Measurements from ENCODE around the gene UNC13A.
"Not testable (repeated sequence)": the region's sequence is repeated elsewhere in the genome, so short reads cannot be mapped to it uniquely, and the experiment has no call there.

Gene UNC13A

GRCh38 chr19:17555929-17556813 lies 132.0 kb downstream of the UNC13A start:
- H3K4me3 ChIP-seq (ENCODE audit: low read depth in 1 of 2, low read length in 2 of 2), result peak overlapping the region; percentile 72 to 91
- peaks cover 15% of the 10 kb centered on the region for H3K36me3 ChIP-seq (ENCODE audit: insufficient read depth, low read length)
- H3K27ac ChIP-seq (ENCODE audit: low read depth, low read length), result peak overlapping the region; percentile 86
- no peak overlapping the region for H3K9ac ChIP-seq (ENCODE audit: low read length)
- no peaks in the 10 kb centered on the region for H3K9me3 ChIP-seq (ENCODE audit: low read length)
- peaks cover 4% of the 10 kb centered on the region for H3K4me1 ChIP-seq (ENCODE audit: insufficient read depth, low read length)
- no peaks in the 10 kb centered on the region for H3K27me3 ChIP-seq (ENCODE audit: control insufficient read depth in 1 of 2, insufficient read depth in 2 of 2, low read length in 2 of 2)

- H3K4me1 ChIP-seq (ENCODE audit: insufficient read depth, low read length), result peaks cover 4% of the 10 kb centered on the region
- no peak within 1 kb of the TSS for H3K9ac ChIP-seq (ENCODE audit: low read length)
- no peaks in the 10 kb centered on the region for H3K27me3 ChIP-seq (ENCODE audit: control insufficient read depth in 1 of 2, insufficient read depth in 2 of 2, low read length in 2 of 2)
- peaks cover 15% of the 10 kb centered on the region for H3K36me3 ChIP-seq (ENCODE audit: insufficient read depth, low read length)
- no peaks in the 10 kb centered on the region for H3K9me3 ChIP-seq (ENCODE audit: low read length)
- H3K4me3 ChIP-seq (ENCODE audit: low read depth in 1 of 2, low read length in 2 of 2), result peak within 1 kb of the TSS; percentile 72 to 91
- H3K27ac ChIP-seq (ENCODE audit: low read depth, low read length), result peak within 1 kb of the TSS; percentile 86
Observed at GRCh38 chr19:17555480-17555928, 132.7 kb downstream of the UNC13A start, which contains the start of gene COLGALT1. Gene COLGALT1 (plus strand): TSS chr19:17555649. CDS start chr19:17555714, 65 bp downstream.

- peaks cover 10% of the 10 kb centered on the region for H3K36me3 ChIP-seq (ENCODE audit: insufficient read depth, low read length)
- peaks cover 4% of the 10 kb centered on the region for H3K4me1 ChIP-seq (ENCODE audit: insufficient read depth, low read length)
- no peak overlapping the region for H3K9ac ChIP-seq (ENCODE audit: low read length)
- H3K9me3 ChIP-seq (ENCODE audit: low read length), result no peaks in the 10 kb centered on the region
- H3K27ac ChIP-seq (ENCODE audit: low read depth, low read length), result peak overlapping the region; percentile 70
- no peaks in the 10 kb centered on the region for H3K27me3 ChIP-seq (ENCODE audit: control insufficient read depth in 1 of 2, insufficient read depth in 2 of 2, low read length in 2 of 2)
- H3K4me3 ChIP-seq (ENCODE audit: low read depth in 1 of 2, low read length in 2 of 2), result peak overlapping the region; percentile 53 to 68
Observed at GRCh38 chr19:17554968-17555479, 133.1 kb downstream of the UNC13A start.

- Histone ChIP-seq H3K4me1 (ENCODE audit: insufficient read depth, low read length) (peaks cover 4% of the 10 kb centered on the region), H3K27ac (ENCODE audit: low read depth, low read length) (no peak overlapping the region), H3K4me3 (ENCODE audit: low read depth in 1 of 2, low read length in 2 of 2) (no peak overlapping the region), H3K9ac (ENCODE audit: low read length) (no peak overlapping the region), H3K36me3 (ENCODE audit: insufficient read depth, low read length) (no peaks in the 10 kb centered on the region), H3K9me3 (ENCODE audit: low read length) (no peaks in the 10 kb centered on the region), H3K27me3 (ENCODE audit: control insufficient read depth in 1 of 2, insufficient read depth in 2 of 2, low read length in 2 of 2) (no peaks in the 10 kb centered on the region)
Observed at GRCh38 chr19:17553256-17553655, 134.9 kb downstream of the UNC13A start.

- H3K9me3 ChIP-seq (ENCODE audit: low read length); H3K27ac ChIP-seq (ENCODE audit: low read depth, low read length): not testable (repeated sequence)
Observed at GRCh38 chr19:17552735-17553134, 135.4 kb downstream of the UNC13A start.

More at GRCh38 chr19:17552735-17553134, 135.4 kb downstream of the UNC13A start:
- not testable (repeated sequence) for H3K27me3 ChIP-seq (ENCODE audit: control insufficient read depth in 1 of 2, insufficient read depth in 2 of 2, low read length in 2 of 2); H3K36me3 ChIP-seq (ENCODE audit: insufficient read depth, low read length); H3K4me3 ChIP-seq (ENCODE audit: low read depth in 1 of 2, low read length in 2 of 2); H3K9ac ChIP-seq (ENCODE audit: low read length); H3K4me1 ChIP-seq (ENCODE audit: insufficient read depth, low read length)
